IMR-90 (cell line): Measurements from ENCODE around the gene CARD14. TPM values are rescaled to one million over a fixed set of nuclear protein-coding genes. Genes with fewer than 3 reads are reported as not detected.

ENCODE experiments used
- ATAC-seq: fragments of 200-7000 bp; cut with Tn5 transposase; 2 replicates; pipeline ENCODE4 v1.9.1; 2020; ENCODE audit warnings: low read depth, mild to moderate bottlenecking, moderate library complexity
- BruUV-seq: library from RNA; stranded (reverse); fragments of 400-500 nt; replicated peaks from 2 replicates; lab custom pipeline; 2021; lab: Mats Ljungman, UMichigan
- CTCF ChIA-PET: fragments of 300-600 bp; formaldehyde crosslinking; extraction: SDS; loops from one replicate; lab custom pipeline; 2021; ENCODE audit warnings: antibody characterized with exemption; lab: Yijun Ruan, JAX
- POLR2A ChIA-PET: fragments of 300-600 bp; sonication (Branson Sonifier 250); formaldehyde crosslinking; loops from one replicate; lab custom pipeline; 2022; ENCODE audit warnings: antibody characterized with exemption; ENCODE audit not compliant: unreplicated experiment; lab: Charles Lee
- DNase-seq: peaks from one replicate; pipeline ENCODE4 v3.0.0; 2013
- H2AFZ ChIP-seq: replicated peaks from 2 replicates; pipeline ENCODE3; 2013; ENCODE audit warnings: low read length, mild to moderate bottlenecking; ENCODE audit not compliant: poor library complexity
- H2AK5ac ChIP-seq: 2 replicates; pipeline ENCODE4 v1.6.1; 2013; ENCODE audit warnings: low read depth, low read length, inconsistent platforms
- H2AK9ac ChIP-seq: replicated peaks from 2 replicates; pipeline ENCODE3; 2013; ENCODE audit warnings: mild to moderate bottlenecking, low read depth, low read length, moderate library complexity; ENCODE audit not compliant: poor library complexity
- H2BK120ac ChIP-seq: 2 replicates; pipeline ENCODE4 v1.6.1; 2013; ENCODE audit warnings: low read depth, low read length, inconsistent platforms
- H2BK15ac ChIP-seq: 3 replicates; pipeline ENCODE4 v1.6.1; 2013; ENCODE audit warnings: low read depth, low read length, inconsistent platforms
- H2BK20ac ChIP-seq: 2 replicates; pipeline ENCODE4 v1.6.1; 2013; ENCODE audit warnings: low read depth, mild to moderate bottlenecking, inconsistent platforms, low read length, moderate library complexity
- H2BK5ac ChIP-seq: 2 replicates; pipeline ENCODE4 v1.6.1; 2013; ENCODE audit warnings: mild to moderate bottlenecking, low read depth, low read length, inconsistent platforms; ENCODE audit not compliant: poor library complexity, severe bottlenecking
- H3K14ac ChIP-seq: replicated peaks from 2 replicates; pipeline ENCODE4 v1.6.1; 2013; ENCODE audit warnings: low read depth, low read length, inconsistent platforms
- H3K18ac ChIP-seq: 2 replicates; pipeline ENCODE4 v1.6.1; 2013; ENCODE audit warnings: low read depth, low read length, control low read depth
- H3K23ac ChIP-seq: 2 replicates; pipeline ENCODE4 v1.6.1; 2013; ENCODE audit warnings: low read depth, low read length, inconsistent platforms
- H3K27ac ChIP-seq: 2 replicates; pipeline ENCODE4 v1.5.1; 2013; ENCODE audit warnings: mild to moderate bottlenecking, control low read depth, low read length; ENCODE audit not compliant: insufficient read depth
- H3K27me3 ChIP-seq: 2 replicates; pipeline ENCODE4 v1.6.1; 2013; ENCODE audit warnings: low read length; ENCODE audit not compliant: control insufficient read depth, insufficient read depth
- H3K36me3 ChIP-seq: 2 replicates; pipeline ENCODE4 v1.6.1; 2013; ENCODE audit warnings: low read length, mixed read lengths; ENCODE audit not compliant: control insufficient read depth, insufficient read depth
- H3K4ac ChIP-seq: 2 replicates; pipeline ENCODE4 v1.6.1; 2013; ENCODE audit warnings: low read depth, low read length, inconsistent platforms
- H3K4me1 ChIP-seq: 2 replicates; pipeline ENCODE4 v1.6.1; 2013; ENCODE audit warnings: low read length, mixed read lengths; ENCODE audit not compliant: control insufficient read depth, insufficient read depth
- H3K4me2 ChIP-seq: 2 replicates; pipeline ENCODE4 v1.6.1; 2013; ENCODE audit warnings: low read depth, mild to moderate bottlenecking, control low read depth, low read length, moderate library complexity
- H3K4me3 ChIP-seq: 2 replicates; pipeline ENCODE4 v1.5.1; 2013; ENCODE audit warnings: low read depth, mild to moderate bottlenecking, control low read depth, low read length, moderate library complexity; ENCODE audit not compliant: insufficient read depth
- H3K56ac ChIP-seq: 2 replicates; pipeline ENCODE4 v1.6.1; 2013; ENCODE audit warnings: low read length, inconsistent platforms; ENCODE audit not compliant: insufficient read depth; ENCODE audit errors: extremely low read depth
- H3K79me1 ChIP-seq, 2 experiments: 2 replicates each; pipeline ENCODE4 v1.6.1; 2013; ENCODE audit warnings: low read length in 2 of 2, inconsistent platforms in 1 of 2, low read depth in 1 of 2
- H3K9ac ChIP-seq: 2 replicates; pipeline ENCODE4 v1.6.1; 2013; ENCODE audit warnings: low read depth, low read length, control low read depth
- H3K9me1 ChIP-seq: 2 replicates; pipeline ENCODE4 v1.6.1; 2013; ENCODE audit warnings: low read length, inconsistent platforms; ENCODE audit not compliant: insufficient read depth
- H3K9me3 ChIP-seq: 2 replicates; pipeline ENCODE4 v1.6.1; 2013; ENCODE audit warnings: low read length; ENCODE audit not compliant: control insufficient read depth, insufficient read depth
- H4K20me1 ChIP-seq: 2 replicates; pipeline ENCODE4 v1.6.1; 2013; ENCODE audit warnings: low read length, inconsistent platforms; ENCODE audit not compliant: insufficient read depth
- H4K5ac ChIP-seq: 2 replicates; pipeline ENCODE4 v1.6.1; 2013; ENCODE audit warnings: mild to moderate bottlenecking, low read depth, low read length, control low read depth
- H4K8ac ChIP-seq, 2 experiments: 2 replicates each; pipeline ENCODE4 v1.6.1; 2013; ENCODE audit warnings: low read depth in 2 of 2, low read length in 2 of 2, control low read depth in 1 of 2, inconsistent platforms in 1 of 2
- H4K91ac ChIP-seq: 2 replicates; pipeline ENCODE4 v1.6.1; 2013; ENCODE audit warnings: low read depth, low read length, inconsistent platforms; ENCODE audit not compliant: insufficient read depth
- BHLHE40 ChIP-seq: fragments of 150-350 bp; IDR thresholded peaks from 2 replicates; pipeline ENCODE4 v1.6.1; 2016; ENCODE audit warnings: mild to moderate bottlenecking, low read depth, low read length
- CEBPB ChIP-seq: IDR thresholded peaks from 2 replicates; pipeline ENCODE4 v1.6.1; 2012; ENCODE audit warnings: low read depth, low read length, improper control_type of control experiment
- FOS ChIP-seq: fragments of 150-350 bp; IDR thresholded peaks from 2 replicates; pipeline ENCODE4 v1.6.1; 2016; ENCODE audit warnings: low read depth, low read length
- MAFK ChIP-seq: IDR thresholded peaks from 2 replicates; pipeline ENCODE4 v1.6.1; 2012; ENCODE audit warnings: low read depth, low read length, improper control_type of control experiment
- MAZ ChIP-seq: IDR thresholded peaks from 2 replicates; pipeline ENCODE4 v1.6.1; 2012; ENCODE audit warnings: low read depth, mild to moderate bottlenecking, low read length, improper control_type of control experiment, moderate library complexity, borderline replicate concordance
- NFE2L2 ChIP-seq: fragments of 150-350 bp; IDR thresholded peaks from 2 replicates; pipeline ENCODE4 v1.6.1; 2016; ENCODE audit warnings: low read depth, mild to moderate bottlenecking, low read length
- RAD21 ChIP-seq: IDR thresholded peaks from 2 replicates; pipeline ENCODE4 v1.6.1; 2012; ENCODE audit warnings: low read length, improper control_type of control experiment
- RCOR1 ChIP-seq: IDR thresholded peaks from 2 replicates; pipeline ENCODE4 v1.6.1; 2012; ENCODE audit warnings: mild to moderate bottlenecking, low read length, improper control_type of control experiment; ENCODE audit not compliant: insufficient replicate concordance
- RFX5 ChIP-seq: IDR thresholded peaks from 2 replicates; pipeline ENCODE4 v1.8.0; 2012; ENCODE audit warnings: low read depth, mild to moderate bottlenecking, low read length, moderate library complexity
- SMC3 ChIP-seq: fragments of 150-350 bp; IDR thresholded peaks from 2 replicates; pipeline ENCODE4 v1.6.1; 2016; ENCODE audit warnings: low read depth, mild to moderate bottlenecking, antibody characterized with exemption, low read length, moderate library complexity
- WGBS, 2 experiments: methylation state at CpG; one replicate each; pipeline versions ENCODE4 v1.1.5 to v1.1.7; 2013; ENCODE audit warnings: missing lambda C conversion rate in 2 of 2; ENCODE audit not compliant: insufficient read length in 1 of 2; ENCODE audit errors: extremely low coverage in 2 of 2; 5-methylcytosine and 5-hydroxymethylcytosine counted together
- dilution Hi-C: fragments of 300-500 bp; cut with HindIII; formaldehyde crosslinking; loops from one replicate; pipeline ENCODE4 v1.14.3; 2018; ENCODE audit warnings: low sequenced_read_pairs; ENCODE audit not compliant: unreplicated experiment
- in situ Hi-C: fragments of 300-500 bp; cut with MboI; formaldehyde crosslinking; loops from 3 replicates; pipeline ENCODE4 v1.14.3; 2019; ENCODE audit warnings: low sequenced_read_pairs, inconsistent platforms, mixed read lengths
- intact Hi-C: fragments of 100-400 bp; cut with micrococcal nuclease; formaldehyde crosslinking; loops from 2 replicates; pipeline ENCODE4 v1.10.0; 2022
- polyA plus RNA-seq, 3 experiments: library from polyadenylated mRNA; depleted of rRNA; stranded (reverse); fragments of >200 nt; gene quantifications; 2 replicates each; pipeline ENCODE4 v1.2.3, GENCODE V29; 2012; ENCODE audit warnings: low replicate concordance in 1 of 3
- total RNA-seq: library from RNA; depleted of rRNA; stranded (reverse); fragments of >200 nt; gene quantifications from 2 replicates; pipeline ENCODE4 v1.2.3, GENCODE V29; 2012
- TF ChIP-seq, protein P1 (sequence below): fragments of 150-350 bp; IDR thresholded peaks from 2 replicates; pipeline ENCODE4 v1.6.1; 2016; ENCODE audit warnings: low read depth, mild to moderate bottlenecking, low read length, moderate library complexity, borderline replicate concordance
- TF ChIP-seq, protein P2 (sequence below): fragments of 150-350 bp; IDR thresholded peaks from 2 replicates; pipeline ENCODE4 v1.6.1; 2017; ENCODE audit warnings: mild to moderate bottlenecking, antibody characterized with exemption, low read length, low read depth

CARD14 gene
- total and polyA plus RNA-seq, 2 of the 4 experiments (the other 2 are of a cell fraction): not detected

DNA sequence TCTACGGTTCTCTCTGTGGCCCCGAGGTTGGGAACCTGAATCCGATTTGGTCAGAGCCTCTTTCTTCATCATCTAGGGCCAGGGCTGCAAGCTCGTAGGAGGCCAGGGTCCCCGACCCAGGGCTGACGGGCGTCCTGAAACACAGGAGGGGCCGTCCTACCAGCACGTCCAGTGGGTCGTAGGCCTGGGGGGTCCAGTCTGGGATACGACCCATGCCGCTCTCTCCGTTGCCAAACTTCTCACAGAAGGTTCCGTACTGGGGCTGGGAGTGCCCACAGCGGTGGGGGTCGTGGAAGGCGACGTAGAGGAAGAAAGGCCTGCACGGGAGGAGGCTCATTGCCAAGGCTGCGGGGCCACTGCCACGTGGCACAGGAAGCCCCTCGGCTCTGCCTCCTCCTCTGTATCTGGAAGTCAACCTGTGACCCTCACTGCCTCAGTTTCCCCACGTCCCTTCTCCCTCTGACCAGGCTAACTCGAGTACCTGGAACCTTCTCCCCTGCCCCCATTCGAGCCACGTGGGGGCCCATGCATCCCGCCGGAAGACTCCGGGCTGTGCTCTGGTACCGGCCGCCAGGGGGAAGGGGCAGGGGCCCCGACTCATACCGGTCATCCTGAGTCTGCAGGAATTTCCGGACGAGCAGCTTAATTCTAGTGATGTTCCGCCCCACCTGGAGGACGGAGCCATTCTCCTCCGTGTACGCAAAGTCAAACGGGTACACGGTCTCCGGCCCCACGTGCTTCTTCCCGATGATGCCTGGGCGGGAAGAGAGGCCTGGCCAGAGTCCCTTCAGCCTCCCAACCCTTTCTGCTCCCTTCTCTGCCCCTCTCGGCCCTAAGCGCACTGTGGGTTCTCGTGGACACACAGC is 44.4 kb downstream of the CARD14 start:
- peaks cover 32% of the 10 kb centered on the region for H4K20me1 ChIP-seq
- no peak overlapping the region for H2BK5ac ChIP-seq
- H3K14ac ChIP-seq: no peak overlapping the region
- H2AK5ac ChIP-seq: no peak overlapping the region
- ATAC-seq (no peak), DNase-seq (no peak)
- no peak overlapping the region for H2AK9ac ChIP-seq
- H3K4ac ChIP-seq: no peak overlapping the region
- no TSS peak for BruUV-seq
- H2BK15ac ChIP-seq: no peak overlapping the region
- H3K36me3 ChIP-seq: peaks cover 76% of the 10 kb centered on the region
- H3K4me1 ChIP-seq: peaks cover 2% of the 10 kb centered on the region; the same call in 1 of the 2 replicates
- no peak overlapping the region for H2BK120ac ChIP-seq
- H3K27ac ChIP-seq: no peak overlapping the region
- no peaks in the 10 kb centered on the region for H3K9me3 ChIP-seq
- no peak overlapping the region for H3K4me3 ChIP-seq
- no peaks in the 10 kb centered on the region for H3K27me3 ChIP-seq
- no peak overlapping the region for H3K23ac ChIP-seq
- POLR2A ChIA-PET: no interaction called here
- intact Hi-C loops: no loop called here
- no peak overlapping the region for H2BK20ac ChIP-seq
- peaks cover 26% of the 10 kb centered on the region for H3K9me1 ChIP-seq
- no peak overlapping the region for H4K8ac ChIP-seq
- 95% methylated on average over 35 of the region's 48 CpGs; no CpG with 5 or more reads in 1 of the 2 experiments for WGBS, 2 experiments
- in situ Hi-C loops: no loop called here
- CTCF ChIA-PET: no interaction called here
- no peak overlapping the region for H4K5ac ChIP-seq
- no peak overlapping the region for H2AFZ ChIP-seq
- TF ChIP-seq NFE2L2: no peak
- no peak for TF ChIP-seq CEBPB
- no peak for TF ChIP-seq RCOR1
- no peak for TF ChIP-seq RFX5
- no peak for TF ChIP-seq RAD21
- TF ChIP-seq, protein P1, sequence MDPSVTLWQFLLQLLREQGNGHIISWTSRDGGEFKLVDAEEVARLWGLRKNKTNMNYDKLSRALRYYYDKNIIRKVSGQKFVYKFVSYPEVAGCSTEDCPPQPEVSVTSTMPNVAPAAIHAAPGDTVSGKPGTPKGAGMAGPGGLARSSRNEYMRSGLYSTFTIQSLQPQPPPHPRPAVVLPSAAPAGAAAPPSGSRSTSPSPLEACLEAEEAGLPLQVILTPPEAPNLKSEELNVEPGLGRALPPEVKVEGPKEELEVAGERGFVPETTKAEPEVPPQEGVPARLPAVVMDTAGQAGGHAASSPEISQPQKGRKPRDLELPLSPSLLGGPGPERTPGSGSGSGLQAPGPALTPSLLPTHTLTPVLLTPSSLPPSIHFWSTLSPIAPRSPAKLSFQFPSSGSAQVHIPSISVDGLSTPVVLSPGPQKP: no peak
- TF ChIP-seq, protein P2, sequence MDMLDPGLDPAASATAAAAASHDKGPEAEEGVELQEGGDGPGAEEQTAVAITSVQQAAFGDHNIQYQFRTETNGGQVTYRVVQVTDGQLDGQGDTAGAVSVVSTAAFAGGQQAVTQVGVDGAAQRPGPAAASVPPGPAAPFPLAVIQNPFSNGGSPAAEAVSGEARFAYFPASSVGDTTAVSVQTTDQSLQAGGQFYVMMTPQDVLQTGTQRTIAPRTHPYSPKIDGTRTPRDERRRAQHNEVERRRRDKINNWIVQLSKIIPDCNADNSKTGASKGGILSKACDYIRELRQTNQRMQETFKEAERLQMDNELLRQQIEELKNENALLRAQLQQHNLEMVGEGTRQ: no peak
- TF ChIP-seq SMC3: no peak
- TF ChIP-seq FOS: no peak
- TF ChIP-seq BHLHE40: no peak
- no peak for TF ChIP-seq MAZ
- TF ChIP-seq MAFK: no peak
- H4K91ac ChIP-seq: no peak overlapping the region
- peaks cover 22 to 29% of the 10 kb centered on the region in 2 experiments for H3K79me1 ChIP-seq
- no peak overlapping the region for H3K9ac ChIP-seq
- H3K56ac ChIP-seq: no peak overlapping the region
- dilution Hi-C loops: no loop called here
- H3K18ac ChIP-seq: no peak overlapping the region
- no peak overlapping the region for H3K4me2 ChIP-seq
